ENCODE measurements around the gene ACE. TPM values are rescaled to one million over a fixed set of nuclear protein-coding genes. Genes with fewer than 3 reads are reported as not detected.
A peak's percentile ranks its signal among the peaks of the same experiment; 100 is the strongest.

Gene ACE
- total RNA-seq, 1 donor, result 1.7 TPM

DNA sequence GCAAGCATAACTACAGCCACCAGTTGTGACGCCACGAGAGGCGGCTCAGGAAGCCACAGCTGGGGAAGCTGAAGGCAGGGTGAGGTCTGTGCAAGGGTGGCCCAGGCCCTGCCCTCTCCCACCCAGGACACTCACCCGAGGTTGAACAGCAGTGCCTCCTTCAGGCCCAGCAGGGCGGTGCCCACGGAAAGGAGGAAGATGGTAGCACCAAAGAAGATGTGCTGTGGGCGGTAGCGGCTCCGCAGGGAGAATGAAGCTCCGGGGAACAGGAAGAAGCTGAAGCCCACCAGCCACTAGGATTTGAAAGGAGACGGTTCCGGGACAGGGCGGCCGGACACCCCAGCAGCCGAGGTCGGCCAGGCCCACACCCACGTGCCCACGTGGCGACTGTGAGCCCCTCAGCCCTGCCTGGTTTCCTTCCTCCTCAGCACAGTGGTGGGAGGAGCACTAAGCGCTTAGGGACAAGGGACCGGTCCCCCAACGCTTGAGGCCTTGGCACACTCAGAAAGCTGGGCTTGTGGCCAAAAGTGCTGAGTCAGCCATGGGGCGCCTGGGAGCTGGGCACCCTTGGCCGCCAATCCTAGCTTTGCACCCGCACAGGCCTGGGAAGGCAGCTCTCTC, 41.8 kb upstream of the ACE start:
- no peak for DNase-seq (ENCODE audit: low read depth)
- TF ChIP-seq, protein P1, sequence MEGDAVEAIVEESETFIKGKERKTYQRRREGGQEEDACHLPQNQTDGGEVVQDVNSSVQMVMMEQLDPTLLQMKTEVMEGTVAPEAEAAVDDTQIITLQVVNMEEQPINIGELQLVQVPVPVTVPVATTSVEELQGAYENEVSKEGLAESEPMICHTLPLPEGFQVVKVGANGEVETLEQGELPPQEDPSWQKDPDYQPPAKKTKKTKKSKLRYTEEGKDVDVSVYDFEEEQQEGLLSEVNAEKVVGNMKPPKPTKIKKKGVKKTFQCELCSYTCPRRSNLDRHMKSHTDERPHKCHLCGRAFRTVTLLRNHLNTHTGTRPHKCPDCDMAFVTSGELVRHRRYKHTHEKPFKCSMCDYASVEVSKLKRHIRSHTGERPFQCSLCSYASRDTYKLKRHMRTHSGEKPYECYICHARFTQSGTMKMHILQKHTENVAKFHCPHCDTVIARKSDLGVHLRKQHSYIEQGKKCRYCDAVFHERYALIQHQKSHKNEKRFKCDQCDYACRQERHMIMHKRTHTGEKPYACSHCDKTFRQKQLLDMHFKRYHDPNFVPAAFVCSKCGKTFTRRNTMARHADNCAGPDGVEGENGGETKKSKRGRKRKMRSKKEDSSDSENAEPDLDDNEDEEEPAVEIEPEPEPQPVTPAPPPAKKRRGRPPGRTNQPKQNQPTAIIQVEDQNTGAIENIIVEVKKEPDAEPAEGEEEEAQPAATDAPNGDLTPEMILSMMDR (IDR thresholded peaks at IDR 0.05; ENCODE audit: insufficient read depth, low read depth, low read length), result peak; percentile 9
- no peak overlapping the region for H3K4me3 ChIP-seq (ENCODE audit: low read depth, low read length)

DNA sequence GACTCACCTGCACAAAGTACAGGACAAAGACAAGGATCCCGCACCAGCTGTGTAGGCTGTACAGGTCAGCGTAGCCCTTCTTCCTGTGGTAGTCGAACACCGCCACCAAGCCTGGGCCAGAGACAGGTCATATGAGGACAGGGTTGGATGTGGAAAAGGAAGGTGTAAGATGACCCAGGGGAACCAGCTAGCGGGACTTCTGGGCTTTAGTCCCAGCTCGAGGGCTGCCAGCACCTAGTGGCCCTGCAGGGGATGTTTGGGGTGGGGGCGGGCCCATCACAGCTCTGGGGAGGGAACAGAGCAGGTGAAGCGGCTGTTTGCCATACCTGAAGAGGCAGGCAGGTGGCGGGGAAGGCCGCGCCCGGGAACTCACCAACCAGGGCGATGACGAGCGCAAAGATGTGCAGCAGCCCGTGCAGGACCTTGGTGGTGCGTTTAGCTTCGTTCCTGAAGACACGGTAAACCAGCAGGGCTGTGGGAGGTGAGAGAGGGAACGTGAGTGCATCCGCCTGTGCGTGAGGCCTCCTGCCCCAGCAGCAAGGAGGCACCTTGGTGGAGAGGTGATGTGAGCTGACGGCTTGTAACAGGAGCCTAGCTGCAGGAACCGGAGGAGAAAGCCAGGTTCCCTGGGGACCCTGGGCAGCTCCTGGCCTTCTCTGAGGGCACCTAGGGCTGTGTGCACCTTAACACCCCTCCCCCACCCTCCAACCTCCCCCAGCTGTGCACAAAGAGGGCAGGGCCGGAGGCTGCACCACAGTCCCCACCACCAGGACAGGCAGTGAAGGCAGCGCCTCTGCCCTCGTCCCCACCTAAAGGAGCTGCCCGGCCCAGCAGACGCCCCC, 41.0 kb upstream of the ACE start:
- no peak for DNase-seq (ENCODE audit: low read depth)
- TF ChIP-seq, protein P1 (IDR thresholded peaks at IDR 0.05; ENCODE audit: insufficient read depth, low read depth, low read length), result no peak
- H3K4me3 ChIP-seq (ENCODE audit: low read depth, low read length), result no peak overlapping the region

DNA sequence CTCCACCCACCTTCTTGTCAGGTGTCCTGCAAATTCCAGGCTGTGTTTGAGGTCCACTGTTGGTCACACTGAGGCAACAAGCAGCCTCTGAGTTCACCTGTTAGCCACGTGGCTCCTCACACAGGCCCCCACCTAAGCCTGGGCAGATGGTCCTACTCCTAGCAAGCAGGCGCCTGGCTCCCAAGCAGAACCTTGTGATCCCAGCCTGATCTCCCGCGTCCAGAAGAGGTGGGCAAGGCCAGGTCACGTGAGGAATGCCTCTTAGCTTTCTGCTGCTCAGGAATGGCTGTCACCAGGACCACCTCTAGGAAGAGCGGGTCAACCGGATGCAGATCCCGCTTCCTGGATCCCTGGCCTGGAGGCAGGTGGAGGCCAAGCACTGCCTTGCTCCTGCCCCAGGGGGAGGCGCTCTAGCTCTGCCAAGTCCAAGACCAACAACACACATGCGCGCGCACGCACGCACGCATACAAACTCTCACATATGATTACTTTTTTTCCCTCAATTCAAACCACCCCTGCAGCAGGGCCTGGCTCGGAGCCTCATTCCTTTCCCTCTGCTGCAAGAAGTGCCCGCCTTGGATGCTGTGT, 40.2 kb upstream of the ACE start:
- TF ChIP-seq, protein P1 (IDR thresholded peaks at IDR 0.05; ENCODE audit: insufficient read depth, low read depth, low read length), result no peak
- no peak for DNase-seq (ENCODE audit: low read depth)
- H3K4me3 ChIP-seq (ENCODE audit: low read depth, low read length), result no peak overlapping the region

DNA sequence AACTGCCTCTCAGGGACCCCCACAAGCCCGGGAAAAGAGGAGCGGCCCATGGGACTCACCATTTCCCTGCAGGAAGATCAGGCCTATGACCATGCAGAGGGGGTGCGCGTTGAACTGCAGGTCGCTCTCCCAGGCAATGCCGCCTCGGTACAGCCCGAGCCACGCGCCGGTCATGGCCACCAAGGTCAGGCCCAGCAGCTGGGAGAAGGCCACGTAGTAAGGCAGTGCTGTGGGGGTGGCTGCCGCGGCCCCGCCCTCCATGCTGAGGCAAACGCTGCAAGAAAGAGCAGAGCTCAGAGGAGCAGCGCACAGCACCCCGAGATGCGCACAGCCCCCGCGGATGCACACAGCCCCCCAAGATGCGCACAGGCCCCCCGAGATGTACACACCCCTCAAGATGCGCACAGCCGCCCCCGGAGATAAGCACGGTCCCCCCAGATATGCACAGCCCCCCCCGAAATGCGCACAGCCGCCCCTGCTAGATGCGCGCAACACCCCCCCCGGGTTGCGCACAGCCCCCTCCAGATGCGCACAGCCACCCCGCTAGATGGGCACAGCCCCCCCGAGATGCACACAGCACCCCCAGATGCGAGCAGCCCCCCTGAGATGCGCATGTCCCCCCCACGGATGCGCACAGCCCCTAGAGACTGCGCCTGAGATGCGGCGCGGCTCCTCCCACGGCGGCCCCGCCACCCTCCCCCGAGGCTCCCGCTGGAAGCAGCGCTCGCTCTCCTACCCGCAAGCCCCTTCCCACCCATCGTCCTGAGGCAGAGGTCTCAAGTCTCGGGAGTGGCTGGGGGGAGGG, 39.4 kb upstream of the ACE start:
- peak overlapping the region; percentile 25 for H3K4me3 ChIP-seq (ENCODE audit: low read depth, low read length)
- TF ChIP-seq, protein P1 (IDR thresholded peaks at IDR 0.05; ENCODE audit: insufficient read depth, low read depth, low read length), result no peak
- peak; percentile 30 for DNase-seq (ENCODE audit: low read depth)

DNA sequence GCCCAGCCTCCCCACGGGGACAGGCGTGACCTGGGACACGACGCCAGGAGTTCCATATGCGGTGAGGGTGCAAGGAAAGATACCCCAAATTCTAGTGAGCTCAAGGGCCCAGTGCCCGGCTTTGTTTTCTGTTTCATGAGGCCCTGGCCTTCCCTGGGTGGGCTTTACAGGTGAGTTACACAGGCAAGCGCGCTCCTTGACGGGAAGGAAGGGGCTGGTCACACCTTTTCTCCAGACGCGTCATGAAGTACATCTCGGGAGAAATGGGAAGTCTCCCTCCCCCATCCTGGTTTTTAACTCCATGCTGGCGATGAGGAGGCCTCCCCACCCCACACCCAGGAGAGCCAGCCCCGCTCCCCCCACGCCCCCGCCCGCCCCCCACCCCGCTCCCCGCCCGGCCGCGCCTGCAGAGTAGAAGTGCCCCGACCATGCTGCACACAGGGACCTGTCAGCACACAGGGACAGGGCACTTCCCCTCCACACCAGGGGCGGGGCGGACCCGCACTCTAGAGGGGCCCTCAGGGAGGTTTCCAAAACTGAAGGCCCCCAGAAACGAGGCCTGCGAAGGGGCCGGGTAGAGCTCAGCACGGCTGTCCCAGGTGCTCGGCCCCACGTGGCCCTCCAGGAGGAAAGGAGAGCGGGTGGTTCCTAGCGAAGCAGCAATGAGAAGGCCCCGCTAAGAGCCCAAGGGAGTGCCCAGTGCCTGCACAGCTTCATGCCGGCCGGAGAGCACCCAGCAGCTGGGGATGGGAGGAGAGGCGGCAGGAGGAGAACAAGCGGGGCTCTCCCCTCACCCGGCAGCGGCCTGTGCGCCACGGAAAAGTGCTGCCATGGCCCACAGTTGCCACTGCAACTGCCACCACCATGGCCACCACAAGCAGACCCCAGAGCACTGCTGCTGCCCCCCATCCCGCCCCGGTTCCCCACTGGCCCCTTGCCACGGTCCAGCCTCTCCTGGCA, 38.5 kb upstream of the ACE start:
- TF ChIP-seq, protein P1 (IDR thresholded peaks at IDR 0.05; ENCODE audit: insufficient read depth, low read depth, low read length), result no peak
- no peak overlapping the region for H3K4me3 ChIP-seq (ENCODE audit: low read depth, low read length)
- no peak for DNase-seq (ENCODE audit: low read depth)
